Measurements from ENCODE around the gene HSPA8.
A peak's percentile ranks its signal among the peaks of the same experiment; 100 is the strongest.
"Not testable (repeated sequence)": the region's sequence is repeated elsewhere in the genome, so short reads cannot be mapped to it uniquely, and the experiment has no call there.

Gene HSPA8

GRCh38 chr11:123069908-123070821, 8.2 kb upstream of the HSPA8 start:
- FAIRE-seq = no peak

GRCh38 chr11:123065621-123066020, 3.7 kb upstream of the HSPA8 start:
- no peak for FAIRE-seq

GRCh38 chr11:123063826-123064657, 2.1 kb upstream of the HSPA8 start:
- no peak for FAIRE-seq

- FAIRE-seq = no peak
Measured at GRCh38 chr11:123062892-123063825, 1.2 kb upstream of the HSPA8 start.

GRCh38 chr11:123062158-123062891, 389 bp upstream of the HSPA8 start:
- FAIRE-seq = peak; percentile 36

GRCh38 chr11:123060277-123061000, 1.5 kb downstream of the HSPA8 start:
- FAIRE-seq = no peak

GRCh38 chr11:123059041-123059920, 2.7 kb downstream of the HSPA8 start:
- not testable (repeated sequence) for FAIRE-seq

GRCh38 chr11:123057661-123058305, 4.2 kb downstream of the HSPA8 start:
- FAIRE-seq = no peak

GRCh38 chr11:123056835-123057491, 5.0 kb downstream of the HSPA8 start:
- FAIRE-seq = no peak

GRCh38 chr11:123055191-123055901, 6.6 kb downstream of the HSPA8 start:
- no peak for FAIRE-seq

- peak; percentile 71 for FAIRE-seq
Measured at GRCh38 chr11:123054301-123055065, 7.5 kb downstream of the HSPA8 start.

- FAIRE-seq = no peak
Measured at GRCh38 chr11:123052901-123053721, 8.8 kb downstream of the HSPA8 start.

GRCh38 chr11:123051634-123052033, 10.3 kb downstream of the HSPA8 start:
- FAIRE-seq = no peak

GRCh38 chr11:123051146-123051545, 10.8 kb downstream of the HSPA8 start:
- no peak for FAIRE-seq

GRCh38 chr11:123047947-123048293, 14.0 kb downstream of the HSPA8 start:
- FAIRE-seq = no peak

- no peak for FAIRE-seq
Measured at GRCh38 chr11:123047266-123047946, 14.5 kb downstream of the HSPA8 start.

Data from TTC549 (cell line).